ENCODE data around the gene LYRM1.

Gene LYRM1

DNA sequence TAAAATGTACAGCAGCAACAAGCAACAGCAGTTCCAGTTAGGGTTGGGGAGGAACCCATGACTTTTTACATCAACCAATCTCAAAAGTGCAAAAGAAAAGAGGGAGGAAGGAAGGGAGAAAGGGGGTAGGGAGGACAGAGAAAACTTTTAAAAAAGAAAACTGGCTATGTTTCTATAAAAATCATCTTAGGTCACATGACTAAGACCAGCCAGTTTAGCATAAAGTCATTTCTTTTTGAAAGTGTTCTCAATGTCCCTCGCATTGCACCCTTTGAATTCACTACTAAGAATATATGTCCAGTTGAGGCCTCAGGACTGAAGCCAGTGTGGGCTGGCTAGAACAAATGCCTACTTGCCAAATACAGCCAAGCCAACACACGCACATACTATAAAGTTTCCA is 29.3 kb upstream of the LYRM1 start:
- FAIRE-seq = no peak
- no peak for DNase-seq (ENCODE audit: insufficient read length, low spot score)

- FAIRE-seq (no peak), DNase-seq (ENCODE audit: insufficient read length, low spot score) (no peak)
These were observed 28.4 kb upstream of the LYRM1 start for GRCh38 chr16:20871941-20872815.

GRCh38 chr16:20873331-20873730 is 27.2 kb upstream of the LYRM1 start:
- no peak for FAIRE-seq

GRCh38 chr16:20874088-20874581 is 26.4 kb upstream of the LYRM1 start:
- DNase-seq (ENCODE audit: insufficient read length, low spot score) (no peak), FAIRE-seq (no peak)

More at GRCh38 chr16:20873331-20873730, 27.2 kb upstream of the LYRM1 start:
- no peak for DNase-seq (ENCODE audit: insufficient read length, low spot score)

GRCh38 chr16:20875355-20875650 is 25.3 kb upstream of the LYRM1 start:
- no peak for DNase-seq (ENCODE audit: insufficient read length, low spot score)
- FAIRE-seq = peak; percentile 21

DNA sequence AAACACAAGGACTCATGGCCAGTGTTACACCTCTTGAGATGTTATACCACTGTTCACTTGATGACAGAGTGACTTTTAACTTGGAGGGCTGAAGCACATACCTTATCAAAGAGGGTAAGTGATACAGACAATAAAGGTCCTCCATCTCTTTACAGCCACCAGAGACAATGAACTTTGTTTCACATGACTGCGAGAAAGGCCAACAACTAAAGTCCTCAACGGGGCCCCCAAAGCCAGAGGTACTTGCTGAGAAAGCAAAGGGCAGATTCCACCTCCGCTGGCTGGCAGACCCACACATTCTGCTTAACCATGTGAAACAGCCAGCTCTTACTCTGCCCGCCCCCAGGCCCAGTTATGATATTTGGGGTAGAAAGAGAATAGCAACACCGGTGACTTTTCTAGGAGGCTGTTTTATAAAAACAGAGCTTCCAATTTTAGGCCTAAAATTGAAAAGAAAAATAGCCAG is 21.9 kb upstream of the LYRM1 start:
- FAIRE-seq (peak; percentile 23), DNase-seq (ENCODE audit: insufficient read length, low spot score) (no peak)

DNA sequence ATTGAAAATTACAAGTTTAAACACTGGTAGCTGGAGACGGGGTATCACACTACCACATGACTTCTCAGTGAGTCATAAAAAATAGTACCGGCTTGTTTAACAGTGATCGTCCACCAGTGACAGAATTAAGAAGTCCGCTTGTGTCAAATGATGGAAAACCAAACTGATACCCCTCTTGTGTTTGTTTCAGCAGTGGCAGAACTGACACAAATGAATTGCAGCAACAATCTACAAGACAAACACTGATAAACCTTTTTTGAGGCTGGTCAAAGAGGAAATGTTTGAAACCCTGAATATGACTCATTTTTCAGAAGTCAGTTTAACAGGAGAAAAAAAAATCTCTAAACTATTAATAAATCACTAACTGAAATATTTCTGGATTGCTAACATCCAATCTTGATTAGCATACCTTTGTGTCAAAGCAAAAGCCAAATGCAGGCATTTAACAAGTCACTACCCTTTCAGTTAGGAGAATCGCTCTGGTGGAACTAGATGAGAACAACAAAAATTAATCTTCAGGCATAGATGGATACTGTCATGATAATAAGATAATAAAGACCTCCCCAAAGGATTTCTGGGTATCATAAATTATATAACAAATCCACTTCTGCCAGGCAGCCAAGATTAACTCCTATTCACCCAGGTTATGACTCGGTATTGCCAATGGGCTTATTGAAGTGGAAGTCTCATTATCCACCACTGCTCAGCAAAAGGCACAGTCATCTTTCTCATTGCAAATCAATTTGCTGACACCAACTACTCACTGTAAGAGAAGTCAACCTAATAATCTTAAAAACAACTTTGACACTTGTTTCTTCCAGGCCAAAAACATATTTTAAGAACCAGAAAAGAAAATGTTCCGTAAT is 21.2 kb upstream of the LYRM1 start:
- no peak for DNase-seq (ENCODE audit: insufficient read length, low spot score)

DNA sequence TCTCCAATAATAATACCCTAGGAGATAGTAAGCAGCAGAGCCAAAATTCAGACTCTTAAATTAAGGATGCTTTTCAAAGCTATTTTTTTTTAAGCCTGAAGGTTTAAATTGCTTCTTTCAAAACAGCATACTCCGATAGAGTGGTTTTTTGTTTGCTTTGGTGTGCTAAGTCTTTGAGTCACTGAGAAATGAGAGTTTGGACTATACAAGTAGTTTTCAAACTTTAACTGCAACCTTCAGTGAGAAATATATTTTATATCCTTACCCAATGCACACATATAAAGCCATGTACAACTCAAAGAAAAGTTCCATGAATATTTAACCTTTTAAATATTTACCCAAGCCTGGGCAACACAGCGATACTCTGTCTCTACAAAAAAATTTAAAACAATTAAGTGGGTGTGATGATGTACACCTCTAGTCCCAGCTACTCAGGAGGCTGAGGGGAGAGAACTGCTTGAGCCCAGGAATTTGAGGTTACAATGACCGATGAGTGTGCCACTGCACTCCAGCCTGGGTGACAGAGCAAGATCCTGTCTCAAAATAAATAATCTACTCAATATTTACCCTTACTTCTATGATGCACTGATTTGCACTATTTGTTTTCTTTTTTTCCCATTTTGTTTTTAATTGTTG is 19.6 kb upstream of the LYRM1 start:
- DNase-seq (ENCODE audit: insufficient read length, low spot score) (no peak), FAIRE-seq (no peak)

More for the DNA sequence above, 21.2 kb upstream of the LYRM1 start:
- peak; percentile 62 for FAIRE-seq

GRCh38 chr16:20881503-20881878 is 19.1 kb upstream of the LYRM1 start:
- no peak for DNase-seq (ENCODE audit: insufficient read length, low spot score)
- FAIRE-seq = no peak

DNA sequence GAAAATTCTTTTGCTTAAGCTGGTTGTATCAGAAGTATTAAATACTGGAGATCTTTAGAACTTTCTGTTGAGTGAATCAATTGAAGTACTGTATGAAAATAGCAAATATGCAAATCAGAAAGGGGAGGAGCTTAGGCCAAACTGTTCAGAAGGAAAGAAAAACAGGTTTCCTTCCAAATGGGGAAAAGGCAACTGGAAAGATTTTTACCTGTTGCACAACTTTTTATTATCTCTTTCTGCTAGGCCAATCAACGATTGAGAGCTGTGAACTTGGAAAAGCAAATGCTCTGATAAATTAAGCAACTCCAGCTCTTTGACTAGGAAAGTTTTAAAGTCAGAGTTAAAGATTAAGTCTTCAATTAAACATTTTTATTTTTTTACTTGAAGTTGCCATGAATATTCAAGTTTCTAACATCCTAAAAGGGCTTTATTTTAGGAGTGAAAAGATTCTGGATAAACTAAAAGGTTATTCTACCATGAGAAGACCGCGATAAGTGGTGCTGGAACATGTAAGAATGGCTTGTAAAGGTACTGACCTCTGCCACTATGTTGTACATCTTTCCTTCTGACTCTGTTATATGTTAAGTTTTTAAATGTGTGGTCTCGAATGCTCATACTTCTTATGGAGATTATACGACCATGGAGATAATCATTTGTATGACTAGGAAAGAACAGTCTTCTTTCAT is 16.9 kb upstream of the LYRM1 start:
- no peak for DNase-seq (ENCODE audit: insufficient read length, low spot score)
- FAIRE-seq = no peak

GRCh38 chr16:20884240-20884556 is 16.4 kb upstream of the LYRM1 start:
- DNase-seq (ENCODE audit: insufficient read length, low spot score) (no peak), FAIRE-seq (no peak)

DNA sequence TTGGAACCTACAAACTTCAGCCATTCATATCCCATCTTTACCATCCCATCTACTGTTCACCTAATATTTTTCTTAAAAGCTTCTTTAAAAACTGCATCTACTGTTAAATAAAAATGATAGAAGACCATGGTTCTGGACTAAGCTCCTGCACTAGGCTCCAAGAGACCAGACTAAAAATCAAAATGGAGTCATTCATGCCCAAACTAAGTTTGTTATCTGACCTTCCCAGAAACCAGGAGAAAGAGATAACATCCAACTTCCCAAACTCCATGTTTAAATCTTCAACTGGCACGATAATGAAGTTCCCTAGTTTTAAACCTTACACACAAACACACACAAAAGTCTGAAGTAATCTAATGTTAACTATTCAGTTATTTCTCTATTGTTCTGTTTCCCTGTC is 14.3 kb upstream of the LYRM1 start:
- DNase-seq (ENCODE audit: insufficient read length, low spot score) (no peak), FAIRE-seq (no peak)

DNA sequence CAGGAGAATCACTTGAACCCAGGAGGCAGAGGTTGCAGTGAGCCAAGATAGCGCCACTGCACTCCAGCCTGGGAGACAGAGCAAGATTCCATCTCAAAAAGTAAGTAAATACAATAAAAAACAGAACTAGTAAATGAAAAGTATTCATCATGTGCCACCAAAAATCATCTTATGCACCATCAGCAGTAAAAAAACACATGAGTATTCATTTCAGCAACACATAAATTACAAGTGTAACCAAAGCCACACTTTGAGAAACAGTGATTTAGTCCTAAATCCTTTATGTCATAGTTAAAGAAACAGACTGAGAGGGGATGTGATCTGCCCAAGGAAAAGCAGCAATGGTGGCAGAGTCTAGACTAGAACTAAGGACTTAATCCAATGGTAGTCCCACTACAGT is 13.4 kb upstream of the LYRM1 start:
- FAIRE-seq = no peak

DNA sequence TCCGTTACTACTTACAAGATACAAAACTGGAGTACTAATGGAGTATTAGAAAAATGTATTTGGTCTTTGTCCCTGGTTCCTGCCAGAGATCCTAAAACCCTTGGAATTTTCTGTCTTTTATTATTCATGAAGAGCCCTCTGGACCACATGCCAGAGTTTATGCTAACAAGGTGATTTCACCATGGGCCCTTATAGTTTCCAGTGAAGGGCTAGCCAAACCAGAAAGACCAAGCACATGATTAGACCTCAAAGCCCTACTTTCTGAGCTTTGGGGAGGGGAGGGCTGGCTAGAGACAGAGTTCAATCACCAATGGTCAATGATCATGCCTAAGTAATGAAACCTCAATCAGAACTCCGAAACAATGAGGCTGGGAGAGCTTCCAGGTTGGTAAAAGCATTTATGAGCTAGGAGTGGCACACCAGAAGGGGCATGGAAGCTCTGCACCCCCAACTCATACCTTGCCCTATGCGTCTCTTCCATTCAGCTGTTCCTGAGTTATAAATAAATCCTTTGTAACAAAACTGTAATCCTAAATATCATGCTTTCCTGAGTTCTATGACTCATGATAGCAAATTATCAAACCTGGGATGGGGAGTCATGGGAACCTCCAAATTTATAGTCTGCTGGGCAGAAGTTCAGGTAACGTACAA is 10.8 kb upstream of the LYRM1 start:
- FAIRE-seq = no peak
- no peak for DNase-seq (ENCODE audit: insufficient read length, low spot score)

More for the DNA sequence above, 13.4 kb upstream of the LYRM1 start:
- DNase-seq (ENCODE audit: insufficient read length, low spot score) = no peak

DNA sequence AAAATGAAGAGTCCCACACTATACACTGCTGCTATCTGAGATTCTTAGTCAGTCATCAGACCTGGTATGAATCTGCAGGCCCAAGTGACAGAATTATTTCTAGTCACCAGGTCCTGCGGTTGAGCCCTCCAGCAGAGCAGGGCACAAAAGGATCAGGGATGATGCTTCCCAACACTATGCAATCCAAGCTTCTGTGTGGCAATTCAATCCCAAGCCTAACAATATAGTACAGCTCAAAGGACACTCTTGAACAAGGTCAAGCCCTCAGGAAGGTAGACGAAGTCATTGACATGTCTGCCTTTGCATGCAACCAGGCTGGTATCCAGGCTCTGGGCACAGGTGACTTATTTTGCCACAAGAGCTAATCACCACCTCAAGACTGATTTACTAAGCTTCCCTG is 6.2 kb upstream of the LYRM1 start:
- DNase-seq (ENCODE audit: insufficient read length, low spot score) = no peak
- FAIRE-seq = no peak

DNA sequence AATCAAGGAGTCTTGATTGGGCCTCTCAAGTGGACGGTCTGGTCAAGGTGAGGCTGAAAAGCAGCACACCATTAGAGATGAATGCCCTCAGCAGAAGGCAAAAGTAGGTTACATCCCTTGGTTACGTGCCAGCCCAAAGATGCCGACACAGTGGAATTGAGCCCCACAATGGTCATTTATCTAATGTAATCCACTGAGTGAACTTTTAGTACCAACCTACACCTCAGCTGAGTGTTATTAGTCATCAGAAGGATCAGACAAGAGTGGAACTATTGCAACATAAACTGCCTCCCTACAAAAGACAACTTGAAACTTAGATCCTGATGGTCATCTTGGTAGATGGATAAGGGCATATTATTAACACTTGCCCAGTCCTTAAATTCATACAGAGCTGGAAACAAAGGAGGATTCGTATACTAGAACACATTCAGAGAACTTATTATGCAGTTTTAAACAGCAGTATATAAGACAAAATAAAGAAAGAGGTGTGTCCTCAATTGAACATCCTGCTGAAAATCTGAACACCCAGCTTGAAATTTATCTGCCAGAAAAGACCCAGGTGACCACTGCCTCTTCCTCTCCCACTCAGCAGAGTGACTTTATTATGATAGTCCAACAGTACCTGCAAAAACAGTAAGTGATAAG is 3.2 kb upstream of the LYRM1 start:
- DNase-seq (ENCODE audit: insufficient read length, low spot score) = no peak
- FAIRE-seq = no peak

GRCh38 chr16:20897922-20898321 is 2.6 kb upstream of the LYRM1 start:
- FAIRE-seq = no peak
- no peak for DNase-seq (ENCODE audit: insufficient read length, low spot score)

DNA sequence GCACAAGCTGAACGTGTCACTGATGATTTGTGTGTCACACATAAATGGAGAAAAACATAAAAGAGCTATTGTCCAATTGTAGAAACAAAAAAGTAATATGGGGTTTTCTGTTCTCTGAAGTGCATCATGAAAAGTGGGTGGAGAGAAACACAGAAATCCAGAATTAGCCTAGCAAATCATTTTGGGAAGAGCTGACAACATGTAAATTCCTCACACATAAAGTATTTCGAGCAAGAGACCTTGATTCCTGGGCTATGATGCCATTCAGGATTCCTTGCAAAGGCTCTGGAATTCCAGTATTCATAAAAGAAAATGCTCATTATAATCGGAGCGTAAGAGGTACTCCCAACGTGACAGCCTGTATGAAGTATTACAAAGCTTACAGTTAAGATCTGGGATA is 1.5 kb upstream of the LYRM1 start:
- DNase-seq (ENCODE audit: insufficient read length, low spot score) (no peak), FAIRE-seq (no peak)

DNA sequence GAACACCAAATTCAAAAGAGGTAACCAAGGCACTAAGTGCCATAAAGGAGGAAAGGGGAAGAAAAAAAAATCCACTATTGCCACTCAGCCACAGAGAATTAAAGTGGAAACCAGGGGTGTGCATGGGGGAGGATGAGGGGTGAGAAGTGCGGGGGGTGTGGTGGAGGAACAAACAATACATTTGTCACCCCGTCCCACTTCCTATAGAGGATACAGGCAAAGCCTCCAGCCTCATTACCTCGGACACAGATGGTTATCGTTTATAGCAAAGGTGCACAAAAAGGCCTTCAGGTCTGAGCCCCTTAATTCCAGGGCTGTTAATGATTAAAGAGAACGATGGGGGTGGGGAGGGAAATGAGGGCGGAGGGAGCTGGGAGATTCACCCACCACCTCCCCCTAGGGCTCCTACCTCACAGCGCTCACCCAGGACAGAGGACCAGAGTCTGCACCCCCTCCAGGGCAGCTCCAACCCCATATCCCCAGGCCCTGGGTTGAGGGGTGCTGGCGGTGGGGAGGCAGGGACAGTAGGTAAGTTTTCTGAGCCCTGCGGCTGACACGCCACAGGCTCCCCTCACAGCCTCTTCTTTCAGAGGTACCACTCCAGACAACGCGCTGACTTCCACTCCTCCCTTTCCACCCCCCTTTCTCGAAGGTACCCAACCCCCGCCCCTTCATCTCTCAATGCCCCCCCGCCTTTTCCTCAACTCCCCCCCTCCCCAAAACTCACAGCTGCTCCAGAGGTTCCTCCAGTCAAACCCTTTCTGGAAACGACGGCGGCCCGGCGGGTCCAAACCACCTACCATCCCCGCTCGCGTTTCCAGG is 883 bp upstream of the LYRM1 start:
- DNase-seq (ENCODE audit: insufficient read length, low spot score) (no peak), FAIRE-seq (no peak)
